Fibroblast of villous mesenchyme (primary cell): ENCODE data around the gene ZNF385B. TPM values are rescaled to one million over a fixed set of nuclear protein-coding genes. Genes with fewer than 3 reads are reported as not detected.

Source experiments
- DNase-seq: peaks from one replicate; pipeline ENCODE4 v3.0.0-alpha.2; 2010; ENCODE audit warnings: low read depth
- H3K4me3 ChIP-seq: 2 replicates; pipeline ENCODE4 v1.5.1; 2011; ENCODE audit warnings: low read depth, mild to moderate bottlenecking, low read length
- total RNA-seq: library from RNA; depleted of rRNA; stranded (reverse); fragments of >200 nt; gene quantifications from 2 replicates; pipeline ENCODE4 v1.2.3, GENCODE V29; 2012
- TF ChIP-seq, protein P1 (sequence below): IDR thresholded peaks from 2 replicates; pipeline ENCODE4 v1.5.1; 2012; ENCODE audit warnings: low read depth, mild to moderate bottlenecking, low read length; ENCODE audit not compliant: insufficient read depth

Gene ZNF385B
- total RNA-seq, 1 donor, result not detected

- H3K4me3 ChIP-seq, result no peak overlapping the region
- TF ChIP-seq, protein P1, sequence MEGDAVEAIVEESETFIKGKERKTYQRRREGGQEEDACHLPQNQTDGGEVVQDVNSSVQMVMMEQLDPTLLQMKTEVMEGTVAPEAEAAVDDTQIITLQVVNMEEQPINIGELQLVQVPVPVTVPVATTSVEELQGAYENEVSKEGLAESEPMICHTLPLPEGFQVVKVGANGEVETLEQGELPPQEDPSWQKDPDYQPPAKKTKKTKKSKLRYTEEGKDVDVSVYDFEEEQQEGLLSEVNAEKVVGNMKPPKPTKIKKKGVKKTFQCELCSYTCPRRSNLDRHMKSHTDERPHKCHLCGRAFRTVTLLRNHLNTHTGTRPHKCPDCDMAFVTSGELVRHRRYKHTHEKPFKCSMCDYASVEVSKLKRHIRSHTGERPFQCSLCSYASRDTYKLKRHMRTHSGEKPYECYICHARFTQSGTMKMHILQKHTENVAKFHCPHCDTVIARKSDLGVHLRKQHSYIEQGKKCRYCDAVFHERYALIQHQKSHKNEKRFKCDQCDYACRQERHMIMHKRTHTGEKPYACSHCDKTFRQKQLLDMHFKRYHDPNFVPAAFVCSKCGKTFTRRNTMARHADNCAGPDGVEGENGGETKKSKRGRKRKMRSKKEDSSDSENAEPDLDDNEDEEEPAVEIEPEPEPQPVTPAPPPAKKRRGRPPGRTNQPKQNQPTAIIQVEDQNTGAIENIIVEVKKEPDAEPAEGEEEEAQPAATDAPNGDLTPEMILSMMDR, result no peak
- no peak for DNase-seq
Observed at GRCh38 chr2:179650420-179650819, 211.0 kb downstream of the ZNF385B start.

- TF ChIP-seq, protein P1, result no peak
- H3K4me3 ChIP-seq, result no peak overlapping the region
- no peak for DNase-seq
Observed at GRCh38 chr2:179646862-179647587, 214.4 kb downstream of the ZNF385B start.

- TF ChIP-seq, protein P1, result no peak
- DNase-seq, result no peak
- no peak overlapping the region for H3K4me3 ChIP-seq
Observed at GRCh38 chr2:179646173-179646769, 215.1 kb downstream of the ZNF385B start.

- TF ChIP-seq, protein P1, result no peak
- DNase-seq, result no peak
- no peak overlapping the region for H3K4me3 ChIP-seq
Observed at GRCh38 chr2:179645047-179645446, 216.4 kb downstream of the ZNF385B start.

GRCh38 chr2:179642462-179642861, 218.9 kb downstream of the ZNF385B start:
- DNase-seq, result no peak
- H3K4me3 ChIP-seq, result no peak overlapping the region
- TF ChIP-seq, protein P1, result no peak

GRCh38 chr2:179636995-179637394, 224.4 kb downstream of the ZNF385B start:
- H3K4me3 ChIP-seq, result no peak overlapping the region
- no peak for DNase-seq
- TF ChIP-seq, protein P1, result no peak
